ENCODE measurements around the gene RAB18. TPM values are rescaled to one million over a fixed set of nuclear protein-coding genes. Genes with fewer than 3 reads are reported as not detected.

The RAB18 gene
- total RNA-seq, 3 donors from 2014 or later, result 88.9 to 131 (median 98.9) TPM

DNA sequence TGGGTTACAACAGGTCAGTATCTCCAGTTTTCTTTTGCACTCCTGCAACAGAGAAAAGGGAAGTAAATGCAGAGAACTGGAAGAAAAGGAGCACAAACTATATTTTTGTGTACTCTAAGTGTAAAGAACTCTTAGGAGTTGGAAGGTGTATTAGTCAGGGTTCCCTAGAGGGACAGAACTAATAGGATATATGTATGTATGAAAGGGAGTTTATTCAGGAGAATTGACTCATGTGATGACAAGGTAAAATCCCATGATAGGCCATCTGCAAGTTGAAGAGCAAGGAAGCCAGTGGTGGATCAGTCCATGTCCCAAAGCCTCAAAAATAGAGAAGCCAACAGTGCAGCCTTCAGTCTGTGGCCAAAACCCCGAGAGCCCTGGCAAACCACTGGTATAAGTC lies 22.6 kb upstream of the RAB18 start:
- DNase-seq (no peak), ATAC-seq (no peak)
- Histone ChIP-seq H3K9me3 (no peaks in the 10 kb centered on the region), H3K4me1 (ENCODE audit: low read depth) (no peaks in the 10 kb centered on the region), H3K4me3 (no peak overlapping the region), H3K36me3 (ENCODE audit: low read depth) (no peaks in the 10 kb centered on the region)
- TF ChIP-seq, protein P1, sequence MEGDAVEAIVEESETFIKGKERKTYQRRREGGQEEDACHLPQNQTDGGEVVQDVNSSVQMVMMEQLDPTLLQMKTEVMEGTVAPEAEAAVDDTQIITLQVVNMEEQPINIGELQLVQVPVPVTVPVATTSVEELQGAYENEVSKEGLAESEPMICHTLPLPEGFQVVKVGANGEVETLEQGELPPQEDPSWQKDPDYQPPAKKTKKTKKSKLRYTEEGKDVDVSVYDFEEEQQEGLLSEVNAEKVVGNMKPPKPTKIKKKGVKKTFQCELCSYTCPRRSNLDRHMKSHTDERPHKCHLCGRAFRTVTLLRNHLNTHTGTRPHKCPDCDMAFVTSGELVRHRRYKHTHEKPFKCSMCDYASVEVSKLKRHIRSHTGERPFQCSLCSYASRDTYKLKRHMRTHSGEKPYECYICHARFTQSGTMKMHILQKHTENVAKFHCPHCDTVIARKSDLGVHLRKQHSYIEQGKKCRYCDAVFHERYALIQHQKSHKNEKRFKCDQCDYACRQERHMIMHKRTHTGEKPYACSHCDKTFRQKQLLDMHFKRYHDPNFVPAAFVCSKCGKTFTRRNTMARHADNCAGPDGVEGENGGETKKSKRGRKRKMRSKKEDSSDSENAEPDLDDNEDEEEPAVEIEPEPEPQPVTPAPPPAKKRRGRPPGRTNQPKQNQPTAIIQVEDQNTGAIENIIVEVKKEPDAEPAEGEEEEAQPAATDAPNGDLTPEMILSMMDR (IDR thresholded peaks at IDR 0.05), result no peak
- intact Hi-C loops (cut with DNase I, micrococcal nuclease), result no loop called here

DNA sequence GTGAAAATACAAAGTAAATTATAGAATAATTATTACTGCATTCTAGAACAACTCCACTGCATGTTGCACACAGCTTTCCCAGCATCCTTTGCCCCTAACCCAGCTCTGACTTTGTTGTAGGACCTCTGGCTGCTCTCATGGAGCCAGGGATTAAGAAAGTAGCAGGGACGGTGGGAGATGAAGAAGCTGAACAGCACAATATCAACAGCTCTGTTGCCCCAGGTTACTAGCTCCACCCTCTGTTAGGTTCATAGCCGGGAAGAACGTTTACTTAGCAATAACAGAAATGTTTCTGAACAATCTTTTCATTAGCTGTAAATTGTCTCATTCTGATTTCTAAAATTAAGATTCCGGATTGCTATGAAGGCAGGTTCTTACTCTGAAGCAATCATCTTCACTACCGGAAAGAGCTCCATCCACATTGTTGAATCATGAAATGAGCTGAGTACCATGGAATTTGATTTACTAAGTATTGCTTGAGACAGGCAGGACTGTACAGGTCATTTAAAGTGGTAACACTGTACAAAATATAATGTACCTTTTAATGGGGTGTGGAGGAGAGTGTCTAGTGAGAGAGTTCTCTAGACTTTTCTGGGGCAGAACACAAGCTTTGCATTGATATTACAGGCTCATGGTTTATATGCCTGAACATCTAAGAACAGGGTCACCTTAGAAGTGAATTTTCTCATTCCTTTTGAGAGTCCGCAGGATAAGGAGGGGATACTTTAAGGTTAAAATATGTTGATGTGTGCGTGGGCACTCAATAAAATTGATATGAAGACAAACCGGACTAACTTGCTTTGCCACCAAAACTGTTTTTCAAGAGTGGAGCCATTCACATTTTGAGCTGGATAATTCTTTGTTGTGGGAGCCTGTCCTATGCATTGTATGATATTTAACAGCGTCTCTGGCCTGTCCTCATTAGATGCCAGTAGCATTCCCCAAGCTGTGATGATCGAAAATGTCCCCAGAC lies 20.8 kb upstream of the RAB18 start:
- DNase-seq (no peak), ATAC-seq (no peak)
- no peak overlapping the region for H3K4me3 ChIP-seq
- TF ChIP-seq, protein P1 (IDR thresholded peaks at IDR 0.05), result no peak
- intact Hi-C loops (cut with DNase I, micrococcal nuclease), result no loop called here
- H3K9me3 ChIP-seq, result no peaks in the 10 kb centered on the region
- no peaks in the 10 kb centered on the region for H3K4me1 ChIP-seq (ENCODE audit: low read depth)
- no peaks in the 10 kb centered on the region for H3K36me3 ChIP-seq (ENCODE audit: low read depth)

DNA sequence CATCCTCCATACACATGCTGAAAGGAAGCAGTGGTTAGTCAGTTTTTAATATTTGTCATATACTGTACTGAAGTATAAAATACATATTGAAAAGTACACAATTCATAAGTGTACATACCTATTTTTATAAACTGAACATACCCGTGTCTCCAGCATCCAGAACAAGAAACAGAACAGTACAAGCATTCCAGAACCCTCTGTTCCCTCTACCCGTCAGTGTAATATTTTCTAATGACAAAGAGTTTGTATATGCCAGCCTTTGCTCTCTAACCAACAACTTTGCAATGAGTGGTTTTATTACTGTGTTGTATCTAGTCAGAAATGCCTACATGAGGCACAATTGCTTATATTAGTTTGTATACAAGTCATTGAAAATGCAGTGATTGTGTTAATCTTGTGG lies 18.7 kb upstream of the RAB18 start:
- H3K36me3 ChIP-seq (ENCODE audit: low read depth), result no peaks in the 10 kb centered on the region
- ATAC-seq (no peak), DNase-seq (no peak)
- TF ChIP-seq, protein P1 (IDR thresholded peaks at IDR 0.05), result no peak
- no peaks in the 10 kb centered on the region for H3K9me3 ChIP-seq
- no peaks in the 10 kb centered on the region for H3K4me1 ChIP-seq (ENCODE audit: low read depth)
- intact Hi-C loops (cut with DNase I, micrococcal nuclease), result no loop called here
- H3K4me3 ChIP-seq, result no peak overlapping the region

DNA sequence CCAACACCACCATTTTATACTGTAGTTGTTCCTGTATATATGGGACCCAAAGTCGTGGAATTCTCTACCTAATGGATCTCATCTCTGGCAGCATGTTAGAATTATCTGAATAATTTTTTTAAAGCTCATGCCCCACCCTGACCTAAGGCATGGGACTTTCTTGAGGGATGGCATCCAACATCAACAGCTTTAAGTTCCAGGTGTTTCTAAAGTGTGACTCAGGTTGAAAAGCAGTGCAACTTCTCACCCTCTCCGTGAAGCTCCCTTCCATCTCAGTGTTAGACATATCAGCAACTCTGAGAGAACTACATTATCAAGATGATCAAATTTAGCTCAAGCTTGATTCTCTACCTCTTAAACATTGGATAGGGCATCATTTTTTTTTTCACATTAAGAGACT lies 18.1 kb upstream of the RAB18 start:
- H3K4me3 ChIP-seq, result no peak overlapping the region
- no peaks in the 10 kb centered on the region for H3K4me1 ChIP-seq (ENCODE audit: low read depth)
- peaks cover 4% of the 10 kb centered on the region for H3K9me3 ChIP-seq
- no peak for DNase-seq
- TF ChIP-seq, protein P1 (IDR thresholded peaks at IDR 0.05), result no peak
- ATAC-seq, result no peak
- no peaks in the 10 kb centered on the region for H3K36me3 ChIP-seq (ENCODE audit: low read depth)
- intact Hi-C loops (cut with DNase I, micrococcal nuclease), result no loop called here

DNA sequence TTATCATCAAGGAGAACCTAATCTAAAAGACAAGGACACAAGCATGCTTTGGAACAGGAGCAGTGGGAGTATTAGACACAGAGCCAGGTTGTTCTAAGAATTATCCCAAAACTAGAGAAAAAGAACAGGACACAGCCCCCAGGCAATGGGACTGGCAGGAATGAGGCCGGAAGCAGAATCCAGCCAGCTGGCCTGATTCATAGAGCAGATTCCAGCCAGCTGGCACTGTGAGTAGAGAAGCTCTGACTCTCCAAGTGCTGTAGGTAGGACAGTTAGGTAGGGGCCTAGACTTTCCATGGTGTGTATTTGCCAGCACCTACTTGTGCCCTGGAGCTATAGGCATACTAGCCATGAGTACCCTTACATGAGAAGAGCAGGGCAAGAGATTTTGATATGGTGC lies 13.3 kb upstream of the RAB18 start:
- H3K4me1 ChIP-seq (ENCODE audit: low read depth), result no peaks in the 10 kb centered on the region
- DNase-seq (no peak), ATAC-seq (no peak)
- intact Hi-C loops (cut with DNase I, micrococcal nuclease), result no loop called here
- H3K36me3 ChIP-seq (ENCODE audit: low read depth), result no peaks in the 10 kb centered on the region
- peaks cover 7% of the 10 kb centered on the region for H3K9me3 ChIP-seq
- no peak overlapping the region for H3K4me3 ChIP-seq
- TF ChIP-seq, protein P1 (IDR thresholded peaks at IDR 0.05), result no peak

Data from mucosa of descending colon (tissue), 3 donors.